Measurements from ENCODE around the gene SUSD4.
"Not testable (repeated sequence)": the region's sequence is repeated elsewhere in the genome, so short reads cannot be mapped to it uniquely, and the experiment has no call there.

The SUSD4 gene

GRCh38 chr1:223285452-223285851, 78.5 kb downstream of the SUSD4 start:
- no peak for DNase-seq

GRCh38 chr1:223283697-223284096, 80.3 kb downstream of the SUSD4 start:
- not testable (repeated sequence) for DNase-seq

- not testable (repeated sequence) for DNase-seq
These were observed 85.7 kb downstream of the SUSD4 start for GRCh38 chr1:223278311-223278710.

GRCh38 chr1:223276029-223276428, 87.9 kb downstream of the SUSD4 start:
- DNase-seq: no peak

GRCh38 chr1:223273511-223273910, 90.5 kb downstream of the SUSD4 start:
- DNase-seq: no peak

GRCh38 chr1:223271085-223271781, 92.7 kb downstream of the SUSD4 start:
- DNase-seq: no peak

GRCh38 chr1:223270155-223270554, 93.8 kb downstream of the SUSD4 start:
- no peak for DNase-seq

GRCh38 chr1:223269006-223269405, 95.0 kb downstream of the SUSD4 start:
- no peak for DNase-seq

GRCh38 chr1:223266632-223267172, 97.3 kb downstream of the SUSD4 start:
- no peak for DNase-seq

- no peak for DNase-seq
These were observed 98.7 kb downstream of the SUSD4 start for GRCh38 chr1:223264983-223265908.

- DNase-seq: no peak
These were observed 99.4 kb downstream of the SUSD4 start for GRCh38 chr1:223264529-223264928.

GRCh38 chr1:223261914-223262313, 102.1 kb downstream of the SUSD4 start:
- DNase-seq: no peak

GRCh38 chr1:223260712-223261111, 103.3 kb downstream of the SUSD4 start:
- no peak for DNase-seq

GRCh38 chr1:223259462-223259861, 104.5 kb downstream of the SUSD4 start:
- DNase-seq: no peak

GRCh38 chr1:223258751-223259198, 105.2 kb downstream of the SUSD4 start:
- DNase-seq: no peak

- DNase-seq: no peak
These were observed 106.0 kb downstream of the SUSD4 start for GRCh38 chr1:223257856-223258550.

- DNase-seq: no peak
These were observed 107.9 kb downstream of the SUSD4 start for GRCh38 chr1:223256034-223256433.

GRCh38 chr1:223253916-223254315, 110.1 kb downstream of the SUSD4 start:
- DNase-seq: no peak

GRCh38 chr1:223251387-223251786, 112.6 kb downstream of the SUSD4 start:
- not testable (repeated sequence) for DNase-seq

- DNase-seq: no peak
These were observed 113.4 kb downstream of the SUSD4 start for GRCh38 chr1:223250632-223251015.

- DNase-seq: no peak
These were observed 113.9 kb downstream of the SUSD4 start for GRCh38 chr1:223249854-223250631.

GRCh38 chr1:223248770-223249140, 115.2 kb downstream of the SUSD4 start:
- peak; percentile 66 for DNase-seq

Measured in CD4-positive, alpha-beta T cell treated with Interleukin-21 for 1 hour (primary cell).